Uterus (tissue), 2 donors: Measurements from ENCODE around the gene PEAK1.

Source experiments
- CTCF ChIP-seq, 4 experiments: fragments of 200-600 bp in 2 of 4; fragments of 450-650 bp in 2 of 4; sonication (generic) in 2 of 4; IDR thresholded peaks; one replicate each; pipeline ENCODE4 v1.5.1; 2016 to 2019; ENCODE audit warnings: antibody characterized with exemption in 4 of 4, mild to moderate bottlenecking in 2 of 4, moderate library complexity in 1 of 4
- POLR2A ChIP-seq, 2 donors: fragments of 450-650 bp; IDR thresholded peaks; one replicate each; pipeline ENCODE4 v1.6.1; 2016; ENCODE audit warnings: antibody characterized with exemption in 2 of 2, mild to moderate bottlenecking in 1 of 2, moderate library complexity in 1 of 2

- TF ChIP-seq CTCF (IDR thresholded peaks at IDR 0.05) (no peak), POLR2A (IDR thresholded peaks at IDR 0.05) (no peak)
Observed at GRCh38 chr15:77395013-77395774, 24.7 kb downstream of the PEAK1 start.
